Measurements from ENCODE around the gene COL12A1. TPM values are rescaled to one million over a fixed set of nuclear protein-coding genes. Genes with fewer than 3 reads are reported as not detected.

The COL12A1 gene
- total RNA-seq, 1 experiment from 2014 or later: 0.96 TPM

GRCh38 chr6:75233092-75233615, 27.3 kb upstream of the COL12A1 start:
- H4K20me1 ChIP-seq (ENCODE audit: control insufficient read depth, insufficient read depth, insufficient read length): no peaks in the 10 kb centered on the region
- H3K9me3 Mint-ChIP-seq: no peaks in the 10 kb centered on the region
- no peak overlapping the region for H3K4me2 ChIP-seq (ENCODE audit: insufficient read depth, insufficient read length, low read length)
- no peak overlapping the region for H2BK5ac ChIP-seq (ENCODE audit: insufficient read length, low read length)
- no peak overlapping the region for H3T11ph ChIP-seq (ENCODE audit: low read length)
- H3K14ac ChIP-seq (ENCODE audit: insufficient read depth, low read length): no peak overlapping the region
- no peak overlapping the region for H3K23ac ChIP-seq (ENCODE audit: insufficient read length, low read depth, low read length)
- DNase-seq: no peak
- H3K27ac ChIP-seq (ENCODE audit: insufficient read length, low read depth, low read length): no peak overlapping the region
- no peak overlapping the region for H2AFZ ChIP-seq (ENCODE audit: low read length)
- H3K27me3 Mint-ChIP-seq (ENCODE audit: low read depth): no peaks in the 10 kb centered on the region
- H2BK20ac ChIP-seq (ENCODE audit: low read depth, low read length, poor library complexity, severe bottlenecking): no peak overlapping the region
- H4K91ac ChIP-seq (ENCODE audit: insufficient read length, low read depth, low read length): no peak overlapping the region
- H3K27ac Mint-ChIP-seq: no peak overlapping the region
- no peaks in the 10 kb centered on the region for H3K23me2 ChIP-seq (ENCODE audit: insufficient read length, low read depth, low read length, poor library complexity, severe bottlenecking)
- no peak overlapping the region for H3K4me3 Mint-ChIP-seq
- no peak overlapping the region for H3K4ac ChIP-seq (ENCODE audit: low read depth, low read length)
- H3K9me3 ChIP-seq (ENCODE audit: control insufficient read depth, low read depth, low read length): no peaks in the 10 kb centered on the region
- H3K36me3 Mint-ChIP-seq (ENCODE audit: insufficient read depth in 1 of 3, low read depth in 3 of 3): peaks cover 4 to 9% (median 8%) of the 10 kb centered on the region in 3 experiments; a peak in 5 of 7 replicates
- H3K27me3 ChIP-seq (ENCODE audit: insufficient read depth, low read length): no peaks in the 10 kb centered on the region
- no peak for TF ChIP-seq CTCF (conservative IDR thresholded peaks at IDR 0.05)
- H3K9ac ChIP-seq (ENCODE audit: extremely low read depth, insufficient read length, low read length): no peak overlapping the region
- H4K8ac ChIP-seq (replicated peaks; ENCODE audit: insufficient read length, low read depth, low read length): no peak overlapping the region
- H3K56ac ChIP-seq (ENCODE audit: insufficient read length, low read depth, low read length): no peak overlapping the region
- no peak overlapping the region for H2BK120ac ChIP-seq (ENCODE audit: low read depth, low read length, poor library complexity, severe bottlenecking)
- no peak overlapping the region for H2AK5ac ChIP-seq (ENCODE audit: insufficient read length, low read length)
- no peak overlapping the region for H2BK15ac ChIP-seq (ENCODE audit: low read depth, low read length)
- peaks cover 29 to 41% of the 10 kb centered on the region in 2 experiments for H3K4me1 Mint-ChIP-seq
- no peaks in the 10 kb centered on the region for H3K79me1 ChIP-seq (ENCODE audit: insufficient read depth, low read depth, low read length, poor library complexity, severe bottlenecking)
- H4K5ac ChIP-seq (ENCODE audit: insufficient read length, low read depth, low read length): no peak overlapping the region
- no CpG with 5 or more reads among the region's 4 CpGs for whole genome bisulfite sequencing (ENCODE audit: extremely low coverage, insufficient read length, low lambda C conversion rate)
- H3K79me2 ChIP-seq (ENCODE audit: insufficient read depth, low read length): no peaks in the 10 kb centered on the region
- no peak overlapping the region for H3K18ac ChIP-seq (ENCODE audit: insufficient read length, low read depth, low read length)
- no peak overlapping the region for H2BK12ac ChIP-seq (ENCODE audit: insufficient read length, low read depth, low read length)
- H3K4me1 ChIP-seq (ENCODE audit: insufficient read depth, low read length): peaks cover 8% of the 10 kb centered on the region; the same call in 1 of the 2 replicates

All from H9 (cell line).